GM12878 (cell line): ENCODE results near the gene PRKCB. TPM values are rescaled to one million over a fixed set of nuclear protein-coding genes. Genes with fewer than 3 reads are reported as not detected.

Source experiments
- ATAC-seq: fragments of 200-7000 bp; cut with Tn5 transposase; 3 replicates; pipeline ENCODE4 v1.9.1; 2020; ENCODE audit warnings: mild to moderate bottlenecking, moderate library complexity
- BruUV-seq: library from RNA; stranded (reverse); fragments of 400-500 nt; replicated peaks from 2 replicates; lab custom pipeline; 2021; lab: Mats Ljungman, UMichigan
- CTCF ChIA-PET: fragments of 300-600 bp; sonication (Branson Sonifier 250); formaldehyde crosslinking; extraction: SDS; loops from one replicate; lab custom pipeline; 2021; ENCODE audit warnings: inconsistent platforms; lab: Yijun Ruan, JAX
- POLR2A ChIA-PET: fragments of 350-600 bp; formaldehyde crosslinking; extraction: SDS; loops from one replicate; lab custom pipeline; 2021; ENCODE audit warnings: inconsistent platforms; lab: Charles Lee
- RAD21 ChIA-PET: fragments of 300-600 bp; sonication (Branson Sonifier 250); formaldehyde crosslinking; loops from one replicate; lab custom pipeline; 2023; ENCODE audit warnings: antibody characterized with exemption; ENCODE audit not compliant: unreplicated experiment; lab: Charles Lee
- SMC1A ChIA-PET: fragments of 300-600 bp; sonication (Branson Sonifier 250); formaldehyde crosslinking; loops from one replicate; lab custom pipeline; 2023; ENCODE audit not compliant: unreplicated experiment, uncharacterized antibody; lab: Charles Lee
- DNase-seq: peaks from one replicate; pipeline ENCODE4 v3.0.0-alpha.2; 2011; ENCODE audit warnings: low read depth, low spot score
- FAIRE-seq: peaks from 3 replicates; lab custom pipeline; 2011; peaks lifted over from hg19 to GRCh38; lab: Jason Lieb, UNC
- H2AFZ ChIP-seq: 2 replicates; pipeline ENCODE4 v1.6.0; 2011; ENCODE audit warnings: low read depth, low read length, control low read depth; ENCODE audit not compliant: control insufficient read depth
- H3K27ac ChIP-seq: 2 replicates; pipeline ENCODE4 v1.5.1; 2011; ENCODE audit warnings: control low read depth; ENCODE audit not compliant: control insufficient read depth, insufficient read depth
- H3K27me3 ChIP-seq, 2 experiments: replicated peaks in 1 of 2; 2 replicates each; pipeline versions ENCODE4 v1.6.0 to v1.6.1; 2011; ENCODE audit warnings: low read length in 1 of 2; ENCODE audit not compliant: control insufficient read depth in 2 of 2, insufficient read depth in 2 of 2
- H3K36me3 ChIP-seq, 2 experiments: 2 replicates each; pipeline ENCODE4 v1.5.1; 2011; ENCODE audit warnings: low read length in 1 of 2; ENCODE audit not compliant: control insufficient read depth in 2 of 2, insufficient read depth in 2 of 2
- H3K4me1 ChIP-seq: 2 replicates; pipeline ENCODE4 v1.6.1; 2011; ENCODE audit warnings: mild to moderate bottlenecking, low read length, moderate library complexity, mixed read lengths; ENCODE audit not compliant: control insufficient read depth, insufficient read depth
- H3K4me2 ChIP-seq: 2 replicates; pipeline ENCODE4 v1.6.0; 2011; ENCODE audit warnings: control low read depth; ENCODE audit not compliant: control insufficient read depth, insufficient read depth
- H3K4me3 ChIP-seq: fragments of 200-600 bp; sonication (generic); 2 replicates; pipeline ENCODE4 v1.5.1; 2016
- H3K79me2 ChIP-seq: 2 replicates; pipeline ENCODE4 v1.6.0; 2011; ENCODE audit warnings: low read length; ENCODE audit not compliant: control insufficient read depth, insufficient read depth
- H3K9ac ChIP-seq: 2 replicates; pipeline ENCODE4 v1.8.0; 2011; ENCODE audit warnings: low read length, control low read depth, mixed read lengths; ENCODE audit not compliant: control insufficient read depth, insufficient read depth
- H3K9me3 ChIP-seq: replicated peaks from 3 replicates; pipeline ENCODE4 v1.5.1; 2011; ENCODE audit warnings: mild to moderate bottlenecking, low read length; ENCODE audit not compliant: control insufficient read depth, insufficient read depth
- H4K20me1 ChIP-seq: 2 replicates; pipeline ENCODE4 v1.6.0; 2011; ENCODE audit not compliant: control insufficient read depth, insufficient read depth
- ASH2L ChIP-seq: fragments of 300-600, 200-600 bp; sonication (generic); IDR thresholded peaks from 2 replicates; pipeline ENCODE4 v1.6.1; 2017; ENCODE audit warnings: low read depth, mild to moderate bottlenecking, borderline replicate concordance
- CHD1 ChIP-seq: IDR thresholded peaks from 2 replicates; pipeline ENCODE4 v1.6.1; 2012; ENCODE audit warnings: low read depth, low read length, improper control_type of control experiment
- CTCF ChIP-seq, 3 experiments: IDR thresholded peaks in 2 of 3; conservative IDR thresholded peaks in 1 of 3; 2 replicates each; pipeline ENCODE4 v1.5.1; 2011; ENCODE audit warnings: low read depth in 3 of 3, low read length in 3 of 3, mild to moderate bottlenecking in 3 of 3, control low read depth in 2 of 3, moderate library complexity in 2 of 3, inconsistent platforms in 1 of 3, mixed read lengths in 1 of 3; ENCODE audit not compliant: control insufficient read depth in 2 of 3, insufficient read depth in 1 of 3; ENCODE audit errors: extremely low read depth in 1 of 3
- EZH2 ChIP-seq: IDR thresholded peaks from 2 replicates; pipeline ENCODE4 v1.6.1; 2012; ENCODE audit warnings: low read depth, mild to moderate bottlenecking, control low read depth, inconsistent platforms, low read length, borderline replicate concordance; ENCODE audit not compliant: control insufficient read depth
- HCFC1 ChIP-seq: fragments of 150-350 bp; IDR thresholded peaks from 2 replicates; pipeline ENCODE4 v1.6.1; 2014; ENCODE audit warnings: low read length
- POLR2AphosphoS2 ChIP-seq: IDR thresholded peaks from 2 replicates; pipeline ENCODE4 v1.6.1; 2011; ENCODE audit warnings: low read depth, mild to moderate bottlenecking, low read length, improper control_type of control experiment, moderate library complexity
- SIX5 ChIP-seq: IDR thresholded peaks from 2 replicates; pipeline ENCODE4 v1.6.1; 2011; ENCODE audit warnings: mild to moderate bottlenecking, low read depth, low read length, moderate library complexity; ENCODE audit not compliant: severe bottlenecking
- YBX1 ChIP-seq: fragments of 450-650 bp; IDR thresholded peaks from 2 replicates; pipeline ENCODE4 v1.6.1; 2016; ENCODE audit warnings: antibody characterized with exemption
- ZBED1 ChIP-seq: IDR thresholded peaks from 2 replicates; pipeline ENCODE4 v1.6.1; 2016; ENCODE audit warnings: borderline replicate concordance
- WGBS: methylation state at CpG from one replicate; pipeline ENCODE4 v1.1.6; 2016; ENCODE audit warnings: low lambda C conversion rate; ENCODE audit not compliant: insufficient replicate concordance, insufficient coverage; ENCODE audit errors: missing lambda C conversion rate; 5-methylcytosine and 5-hydroxymethylcytosine counted together
- in situ Hi-C: fragments of 300-500 bp; cut with MboI; formaldehyde crosslinking; loops from 9 replicates; pipeline ENCODE4 v1.14.3; 2018; ENCODE audit warnings: mixed read lengths
- intact Hi-C: fragments of 100-400 bp; cut with micrococcal nuclease; formaldehyde crosslinking; loops from one replicate; pipeline ENCODE4 v1.14.2; 2022; ENCODE audit not compliant: unreplicated experiment
- polyA plus RNA-seq, 11 experiments: library from polyadenylated mRNA; depleted of rRNA in 4 of 11; unstranded in 6 of 11; stranded (reverse) in 5 of 11; fragments of >200 nt; fragmentation: Nextera tagmentation in 4 of 11; fragmentation: Illumina TruSeq in 1 of 11; extraction: Ambion mirVana in 4 of 11; extraction: Trizol in 1 of 11; gene quantifications; 1 replicate in 1 of 11; 2 replicates in 10 of 11; pipeline versions ENCODE4 v1.2.1 to v1.2.3, GENCODE V29; 2011 to 2016; ENCODE audit warnings: inconsistent platforms in 2 of 11, missing spikeins in 2 of 11, low read depth in 1 of 11
- total RNA-seq, 4 experiments: library from RNA; depleted of rRNA in 3 of 4; stranded (reverse); fragments of >200 nt in 3 of 4; fragmentation: Illumina TruSeq in 1 of 4; extraction: Trizol in 1 of 4; gene quantifications; 2 replicates each; pipeline versions ENCODE4 v1.2.1 to v1.2.3, GENCODE V29; 2013 to 2021
- TF ChIP-seq, protein P1 (sequence below): IDR thresholded peaks from 2 replicates; pipeline ENCODE4 v1.6.1; 2011; ENCODE audit warnings: borderline replicate concordance, low read depth, mild to moderate bottlenecking, moderate library complexity, mixed read lengths, low read length; ENCODE audit not compliant: insufficient read depth; ENCODE audit errors: extremely low read length
- TF ChIP-seq, protein P2 (sequence below): fragments of 450-650 bp; IDR thresholded peaks from 2 replicates; pipeline ENCODE4 v1.6.1; 2018; ENCODE audit warnings: borderline replicate concordance, mild to moderate bottlenecking; ENCODE audit not compliant: partially characterized antibody
- TF ChIP-seq, protein P3 (sequence below): fragments of 450-650 bp; IDR thresholded peaks from 2 replicates; pipeline ENCODE4 v1.6.1; 2017; ENCODE audit warnings: borderline replicate concordance

Gene PRKCB
- total and polyA plus RNA-seq, 10 of the 15 experiments (the other 5 are each of a cell fraction or from before 2014, with no cell fraction given), result 21.4 to 158 (median 97.3) TPM

DNA sequence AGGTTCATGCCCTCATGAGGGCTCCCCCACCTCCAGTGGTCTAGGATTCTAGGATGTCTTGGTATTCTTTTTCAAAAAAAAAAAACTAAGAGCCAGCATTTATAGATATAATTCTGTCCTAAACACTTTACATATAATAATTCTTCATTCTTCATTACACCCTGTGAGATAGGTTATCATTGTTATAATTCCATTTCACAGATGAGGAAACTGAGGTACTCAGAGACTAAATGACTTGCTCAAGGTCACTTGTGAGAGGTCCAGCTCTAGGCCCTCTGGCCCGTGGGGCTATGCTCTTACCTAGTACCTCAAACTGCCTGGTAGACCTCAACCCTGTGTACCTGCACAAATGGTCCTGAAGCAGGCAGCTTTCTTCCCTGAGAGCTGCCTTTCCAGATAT lies 172.2 kb downstream of the PRKCB start:
- Histone ChIP-seq H3K4me2 (no peak overlapping the region), H3K4me1 (peaks cover 48% of the 10 kb centered on the region), H2AFZ (no peak overlapping the region), H3K27ac (peak overlapping the region; percentile 46; the same call in 1 of the 2 replicates), H3K9ac (no peak overlapping the region), H3K27me3 (no peaks in the 10 kb centered on the region), H3K79me2 (peaks cover 7% of the 10 kb centered on the region), H3K36me3 (peaks cover 7 to 19% of the 10 kb centered on the region in 2 experiments)
- WGBS, result 96% methylated on average over 1 of the region's 1 CpG
- no peak for FAIRE-seq
- RAD21 ChIA-PET, result interaction anchor here (1.4 to 4.9 kb wide), 2 partner anchors 170 to 202 kb away, joined by 4 to 146 read pairs; no protein-coding TSS in a partner anchor
- ATAC-seq, result no peak
- BruUV-seq, result no TSS peak
- SMC1A ChIA-PET, result interaction anchor here (1.6 to 16.5 kb wide), 5 partner anchors 12 to 208 kb away, joined by 3 to 237 read pairs (median 5); no protein-coding TSS in a partner anchor
- TF ChIP-seq YBX1 (no peak), CTCF (IDR thresholded peaks at IDR 0.05 in 2 of 3, conservative IDR thresholded peaks at IDR 0.05 in 1 of 3; ENCODE audit: control insufficient read depth in 2 of 3, extremely low read depth in 1 of 3, insufficient read depth in 1 of 3, low read depth in 3 of 3, low read length in 3 of 3) (no peak), ZBED1 (no peak), ASH2L (no peak), POLR2AphosphoS2 (no peak), EZH2 (no peak), SIX5 (no peak), HCFC1 (no peak), CHD1 (no peak)
- TF ChIP-seq, protein P1, sequence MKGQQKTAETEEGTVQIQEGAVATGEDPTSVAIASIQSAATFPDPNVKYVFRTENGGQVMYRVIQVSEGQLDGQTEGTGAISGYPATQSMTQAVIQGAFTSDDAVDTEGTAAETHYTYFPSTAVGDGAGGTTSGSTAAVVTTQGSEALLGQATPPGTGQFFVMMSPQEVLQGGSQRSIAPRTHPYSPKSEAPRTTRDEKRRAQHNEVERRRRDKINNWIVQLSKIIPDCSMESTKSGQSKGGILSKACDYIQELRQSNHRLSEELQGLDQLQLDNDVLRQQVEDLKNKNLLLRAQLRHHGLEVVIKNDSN, result no peak
- TF ChIP-seq, protein P2, sequence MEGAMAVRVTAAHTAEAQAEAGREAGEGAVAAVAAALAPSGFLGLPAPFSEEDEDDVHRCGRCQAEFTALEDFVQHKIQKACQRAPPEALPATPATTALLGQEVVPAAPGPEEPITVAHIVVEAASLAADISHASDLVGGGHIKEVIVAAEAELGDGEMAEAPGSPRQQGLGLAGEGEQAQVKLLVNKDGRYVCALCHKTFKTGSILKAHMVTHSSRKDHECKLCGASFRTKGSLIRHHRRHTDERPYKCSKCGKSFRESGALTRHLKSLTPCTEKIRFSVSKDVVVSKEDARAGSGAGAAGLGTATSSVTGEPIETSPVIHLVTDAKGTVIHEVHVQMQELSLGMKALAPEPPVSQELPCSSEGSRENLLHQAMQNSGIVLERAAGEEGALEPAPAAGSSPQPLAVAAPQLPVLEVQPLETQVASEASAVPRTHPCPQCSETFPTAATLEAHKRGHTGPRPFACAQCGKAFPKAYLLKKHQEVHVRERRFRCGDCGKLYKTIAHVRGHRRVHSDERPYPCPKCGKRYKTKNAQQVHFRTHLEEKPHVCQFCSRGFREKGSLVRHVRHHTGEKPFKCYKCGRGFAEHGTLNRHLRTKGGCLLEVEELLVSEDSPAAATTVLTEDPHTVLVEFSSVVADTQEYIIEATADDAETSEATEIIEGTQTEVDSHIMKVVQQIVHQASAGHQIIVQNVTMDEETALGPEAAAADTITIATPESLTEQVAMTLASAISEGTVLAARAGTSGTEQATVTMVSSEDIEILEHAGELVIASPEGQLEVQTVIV, result no peak
- TF ChIP-seq, protein P3, sequence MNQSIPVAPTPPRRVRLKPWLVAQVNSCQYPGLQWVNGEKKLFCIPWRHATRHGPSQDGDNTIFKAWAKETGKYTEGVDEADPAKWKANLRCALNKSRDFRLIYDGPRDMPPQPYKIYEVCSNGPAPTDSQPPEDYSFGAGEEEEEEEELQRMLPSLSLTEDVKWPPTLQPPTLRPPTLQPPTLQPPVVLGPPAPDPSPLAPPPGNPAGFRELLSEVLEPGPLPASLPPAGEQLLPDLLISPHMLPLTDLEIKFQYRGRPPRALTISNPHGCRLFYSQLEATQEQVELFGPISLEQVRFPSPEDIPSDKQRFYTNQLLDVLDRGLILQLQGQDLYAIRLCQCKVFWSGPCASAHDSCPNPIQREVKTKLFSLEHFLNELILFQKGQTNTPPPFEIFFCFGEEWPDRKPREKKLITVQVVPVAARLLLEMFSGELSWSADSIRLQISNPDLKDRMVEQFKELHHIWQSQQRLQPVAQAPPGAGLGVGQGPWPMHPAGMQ, result no peak
- TF ChIP-seq, all 136 proteins: peak for 0
- POLR2A ChIA-PET, result interaction anchor here (1.4 kb wide), 1 partner anchor 152 kb away, joined by 3 read pairs; no protein-coding TSS in a partner anchor
- H3K9me3 ChIP-seq, result no peaks in the 10 kb centered on the region
- intact Hi-C loops, result no loop called here
- H3K4me3 ChIP-seq, result no peak overlapping the region
- H4K20me1 ChIP-seq, result no peaks in the 10 kb centered on the region
- no peak for DNase-seq
- in situ Hi-C loops, result no loop called here
- CTCF ChIA-PET, result interaction anchor here (1.0 to 11.9 kb wide), 4 partner anchors 10 to 204 kb away, joined by 3 to 425 read pairs (median 20); no protein-coding TSS in a partner anchor
